BE2C (cell line): ENCODE measurements around the gene CES1. TPM values are rescaled to one million over a fixed set of nuclear protein-coding genes. Genes with fewer than 3 reads are reported as not detected.

ENCODE experiments used
- DNase-seq: peaks from one replicate; pipeline ENCODE4 v3.0.0-alpha.2; 2020
- H3K27me3 ChIP-seq: fragments of 250-450 bp; sonication (Bioruptor Pico); 2 replicates; pipeline ENCODE4 v1.5.1; 2020; ENCODE audit warnings: mild to moderate bottlenecking
- H3K36me3 ChIP-seq: fragments of 250-450 bp; sonication (Bioruptor Pico); 2 replicates; pipeline ENCODE4 v1.5.1; 2020; ENCODE audit warnings: mild to moderate bottlenecking
- H3K4me1 ChIP-seq: fragments of 250-450 bp; sonication (Bioruptor Pico); 2 replicates; pipeline ENCODE4 v1.5.1; 2020
- H3K4me3 ChIP-seq: 2 replicates; pipeline ENCODE4 v1.5.1; 2011; ENCODE audit warnings: low read depth, low read length
- H3K9me3 ChIP-seq: fragments of 250-450 bp; sonication (Bioruptor Pico); 2 replicates; pipeline ENCODE4 v1.5.1; 2020
- CTCF ChIP-seq: IDR thresholded peaks from 2 replicates; pipeline ENCODE4 v1.5.1; 2012; ENCODE audit warnings: mild to moderate bottlenecking, low read depth, low read length
- polyA plus RNA-seq: library from polyadenylated mRNA; unstranded; fragments of >200 nt; gene quantifications from one replicate; pipeline ENCODE4 v1.2.1, GENCODE V29; 2012; ENCODE audit warnings: low read depth, missing spikeins; ENCODE audit not compliant: insufficient read length, insufficient read depth

CES1 gene
- polyA plus RNA-seq: not detected

GRCh38 chr16:55832773-55833691 is at the start of gene CES1:
Gene CES1 (minus strand): TSS chr16:55833096. CDS start chr16:55833055, 41 bp downstream.
- Histone ChIP-seq H3K36me3 (no peaks in the 10 kb centered on the region), H3K4me1 (peaks cover 5% of the 10 kb centered on the region), H3K9me3 (no peaks in the 10 kb centered on the region), H3K4me3 (no peak within 1 kb of the TSS), H3K27me3 (no peaks in the 10 kb centered on the region)
- TF ChIP-seq CTCF: no peak
- no peak for DNase-seq

- no peaks in the 10 kb centered on the region for H3K9me3 ChIP-seq
- H3K4me1 ChIP-seq: no peaks in the 10 kb centered on the region
- H3K36me3 ChIP-seq: no peaks in the 10 kb centered on the region
- H3K27me3 ChIP-seq: peaks cover 4% of the 10 kb centered on the region; the same call in 1 of the 2 replicates
- DNase-seq: no peak
- no peak for TF ChIP-seq CTCF
- no peak overlapping the region for H3K4me3 ChIP-seq
These were observed 44.0 kb upstream of the CES1 start for GRCh38 chr16:55876854-55877253.

GRCh38 chr16:55875273-55875672 is 42.4 kb upstream of the CES1 start, which contains the start of gene CES5A:
Gene CES5A (minus strand): TSS chr16:55875373. CDS start chr16:55875221, 152 bp downstream.
- TF ChIP-seq CTCF: no peak
- Histone ChIP-seq H3K9me3 (no peaks in the 10 kb centered on the region), H3K27me3 (peaks cover 4% of the 10 kb centered on the region; the same call in 1 of the 2 replicates), H3K4me3 (no peak within 1 kb of the TSS), H3K36me3 (no peaks in the 10 kb centered on the region), H3K4me1 (no peaks in the 10 kb centered on the region)
- no peak for DNase-seq

GRCh38 chr16:55873122-55873521 is 40.2 kb upstream of the CES1 start:
- Histone ChIP-seq H3K27me3 (peaks cover 4% of the 10 kb centered on the region; the same call in 1 of the 2 replicates), H3K9me3 (no peaks in the 10 kb centered on the region), H3K4me1 (no peaks in the 10 kb centered on the region), H3K36me3 (no peaks in the 10 kb centered on the region), H3K4me3 (no peak overlapping the region)
- no peak for DNase-seq
- no peak for TF ChIP-seq CTCF

GRCh38 chr16:55872130-55872529 is 39.2 kb upstream of the CES1 start:
- DNase-seq: no peak
- H3K9me3 ChIP-seq: no peaks in the 10 kb centered on the region
- TF ChIP-seq CTCF: no peak

More at GRCh38 chr16:55872130-55872529, 39.2 kb upstream of the CES1 start:
- H3K4me1 ChIP-seq: no peaks in the 10 kb centered on the region
- peaks cover 4% of the 10 kb centered on the region; the same call in 1 of the 2 replicates for H3K27me3 ChIP-seq
- no peaks in the 10 kb centered on the region for H3K36me3 ChIP-seq
- H3K4me3 ChIP-seq: no peak overlapping the region
